H9 (cell line): Measurements from ENCODE around the gene KIAA0825. TPM values are rescaled to one million over a fixed set of nuclear protein-coding genes. Genes with fewer than 3 reads are reported as not detected.

Experiments used
- DNase-seq: peaks from one replicate; pipeline ENCODE4 v3.0.0-alpha.2; 2017
- H2AFZ ChIP-seq: one replicate; pipeline ENCODE4 v1.6.1; 2013; ENCODE audit warnings: mild to moderate bottlenecking, low read length, control low read depth, moderate library complexity
- H2AK5ac ChIP-seq: 2 replicates; pipeline ENCODE4 v1.6.1; 2013; ENCODE audit warnings: low read length, control low read depth, mixed read lengths; ENCODE audit not compliant: insufficient read length
- H2BK120ac ChIP-seq: one replicate; pipeline ENCODE4 v1.6.1; 2013; ENCODE audit warnings: low read depth, mild to moderate bottlenecking, low read length, control low read depth, inconsistent platforms; ENCODE audit not compliant: poor library complexity, severe bottlenecking
- H2BK12ac ChIP-seq: 2 replicates; pipeline ENCODE4 v1.6.1; 2013; ENCODE audit warnings: low read length, control low read depth, mixed read lengths, low read depth; ENCODE audit not compliant: insufficient read length
- H2BK15ac ChIP-seq: 2 replicates; pipeline ENCODE4 v1.6.1; 2013; ENCODE audit warnings: low read depth, low read length, control low read depth
- H2BK20ac ChIP-seq: one replicate; pipeline ENCODE4 v1.6.1; 2013; ENCODE audit warnings: low read depth, mild to moderate bottlenecking, low read length, control low read depth, inconsistent platforms; ENCODE audit not compliant: poor library complexity, severe bottlenecking
- H2BK5ac ChIP-seq: 2 replicates; pipeline ENCODE4 v1.6.1; 2013; ENCODE audit warnings: low read length, control low read depth, mixed read lengths; ENCODE audit not compliant: insufficient read length
- H3K14ac ChIP-seq: 2 replicates; pipeline ENCODE4 v1.6.1; 2013; ENCODE audit warnings: low read length, control low read depth; ENCODE audit not compliant: insufficient read depth
- H3K18ac ChIP-seq: 2 replicates; pipeline ENCODE4 v1.6.1; 2013; ENCODE audit warnings: low read depth, mild to moderate bottlenecking, mixed read lengths, low read length, control low read depth; ENCODE audit not compliant: insufficient read length
- H3K23ac ChIP-seq: 2 replicates; pipeline ENCODE4 v1.6.1; 2013; ENCODE audit warnings: low read length, control low read depth, mixed read lengths, low read depth; ENCODE audit not compliant: insufficient read length
- H3K23me2 ChIP-seq: 2 replicates; pipeline ENCODE4 v1.6.1; 2013; ENCODE audit warnings: low read depth, mild to moderate bottlenecking, mixed read lengths, low read length, control low read depth; ENCODE audit not compliant: insufficient read length, poor library complexity, severe bottlenecking
- H3K27ac ChIP-seq: 2 replicates; pipeline ENCODE4 v1.5.1; 2013; ENCODE audit warnings: low read length, control low read depth, mixed read lengths, low read depth; ENCODE audit not compliant: insufficient read length
- H3K27me3 ChIP-seq: 2 replicates; pipeline ENCODE4 v1.6.1; 2013; ENCODE audit warnings: low read length, control low read depth, inconsistent platforms; ENCODE audit not compliant: insufficient read depth
- H3K4ac ChIP-seq: 2 replicates; pipeline ENCODE4 v1.6.1; 2013; ENCODE audit warnings: low read depth, mild to moderate bottlenecking, control low read depth, inconsistent platforms, low read length, moderate library complexity
- H3K4me1 ChIP-seq: 2 replicates; pipeline ENCODE4 v1.6.1; 2013; ENCODE audit warnings: low read length, control low read depth, inconsistent platforms; ENCODE audit not compliant: insufficient read depth
- H3K4me2 ChIP-seq: 2 replicates; pipeline ENCODE4 v1.6.1; 2013; ENCODE audit warnings: low read length, control low read depth, mixed read lengths; ENCODE audit not compliant: insufficient read length, insufficient read depth
- H3K56ac ChIP-seq: 2 replicates; pipeline ENCODE4 v1.6.1; 2013; ENCODE audit warnings: low read depth, mild to moderate bottlenecking, mixed read lengths, low read length, control low read depth; ENCODE audit not compliant: insufficient read length
- H3K79me1 ChIP-seq: 2 replicates; pipeline ENCODE4 v1.6.1; 2013; ENCODE audit warnings: low read depth, mild to moderate bottlenecking, moderate library complexity, low read length, control low read depth, inconsistent platforms; ENCODE audit not compliant: insufficient read depth, poor library complexity, severe bottlenecking
- H3K79me2 ChIP-seq: 2 replicates; pipeline ENCODE4 v1.6.1; 2013; ENCODE audit warnings: low read length, control low read depth, inconsistent platforms; ENCODE audit not compliant: insufficient read depth
- H3K9ac ChIP-seq: 2 replicates; pipeline ENCODE4 v1.6.1; 2013; ENCODE audit warnings: low read length, control low read depth, mixed read lengths; ENCODE audit not compliant: insufficient read length; ENCODE audit errors: extremely low read depth
- H3K9me3 ChIP-seq: one replicate; pipeline ENCODE4 v1.6.1; 2013; ENCODE audit warnings: low read depth, low read length, inconsistent platforms; ENCODE audit not compliant: control insufficient read depth
- H3T11ph ChIP-seq: one replicate; pipeline ENCODE4 v1.6.1; 2013; ENCODE audit warnings: mild to moderate bottlenecking, low read length, control low read depth, inconsistent platforms
- H4K20me1 ChIP-seq: one replicate; pipeline ENCODE4 v1.6.1; 2013; ENCODE audit not compliant: control insufficient read depth, insufficient read length, insufficient read depth
- H4K5ac ChIP-seq: 2 replicates; pipeline ENCODE4 v1.6.1; 2013; ENCODE audit warnings: low read depth, mild to moderate bottlenecking, mixed read lengths, low read length, control low read depth; ENCODE audit not compliant: insufficient read length
- H4K8ac ChIP-seq: replicated peaks from 2 replicates; pipeline ENCODE4 v1.6.1; 2013; ENCODE audit warnings: low read length, control low read depth, mixed read lengths, low read depth; ENCODE audit not compliant: insufficient read length
- H4K91ac ChIP-seq: 2 replicates; pipeline ENCODE4 v1.6.1; 2013; ENCODE audit warnings: low read depth, mild to moderate bottlenecking, moderate library complexity, mixed read lengths, low read length, control low read depth; ENCODE audit not compliant: insufficient read length
- H3K27ac Mint-ChIP-seq, 3 experiments: 2 replicates in 2 of 3; 3 replicates in 1 of 3; pipeline ENCODE4 v1.8.0; 2020 to 2021; ENCODE audit warnings: mixed read lengths in 3 of 3, mild to moderate bottlenecking in 1 of 3, moderate library complexity in 1 of 3
- H3K27me3 Mint-ChIP-seq: 2 replicates; pipeline ENCODE4 v1.8.0; 2021; ENCODE audit warnings: low read depth, mild to moderate bottlenecking, moderate library complexity, mixed read lengths
- H3K36me3 Mint-ChIP-seq, 3 experiments: 2 replicates in 2 of 3; 3 replicates in 1 of 3; pipeline ENCODE4 v1.8.0; 2020 to 2021; ENCODE audit warnings: low read depth in 3 of 3, mixed read lengths in 3 of 3; ENCODE audit not compliant: insufficient read depth in 1 of 3
- H3K4me1 Mint-ChIP-seq, 2 experiments: 2 replicates each; pipeline ENCODE4 v1.8.0; 2020; ENCODE audit warnings: mixed read lengths in 2 of 2
- H3K4me3 Mint-ChIP-seq, 2 experiments: 2 replicates in 1 of 2; 3 replicates in 1 of 2; pipeline ENCODE4 v1.8.0; 2020 to 2021; ENCODE audit warnings: mild to moderate bottlenecking in 2 of 2, mixed read lengths in 2 of 2, moderate library complexity in 1 of 2
- H3K9me3 Mint-ChIP-seq, 2 experiments: 2 replicates in 1 of 2; 3 replicates in 1 of 2; pipeline ENCODE4 v1.8.0; 2020; ENCODE audit warnings: mild to moderate bottlenecking in 2 of 2, mixed read lengths in 2 of 2, moderate library complexity in 1 of 2
- CTCF ChIP-seq: fragments of 200-600 bp; sonication (generic); conservative IDR thresholded peaks from 3 replicates; pipeline ENCODE4 v1.8.0; 2021; ENCODE audit warnings: antibody characterized with exemption, mild to moderate bottlenecking
- WGBS: extraction: QIAGEN DNeasy Blood & Tissue Kit; methylation state at CpG from one replicate; pipeline ENCODE4 v1.1.7; 2013; ENCODE audit warnings: missing lambda C conversion rate, low lambda C conversion rate, mixed read lengths; ENCODE audit not compliant: insufficient read length; ENCODE audit errors: extremely low coverage; 5-methylcytosine and 5-hydroxymethylcytosine counted together
- total RNA-seq: library from RNA; stranded (reverse); gene quantifications from 2 replicates; pipeline ENCODE4 v1.2.1, GENCODE V29; 2021

The KIAA0825 gene
- total RNA-seq, 1 experiment from 2014 or later = 1.8 TPM

DNA sequence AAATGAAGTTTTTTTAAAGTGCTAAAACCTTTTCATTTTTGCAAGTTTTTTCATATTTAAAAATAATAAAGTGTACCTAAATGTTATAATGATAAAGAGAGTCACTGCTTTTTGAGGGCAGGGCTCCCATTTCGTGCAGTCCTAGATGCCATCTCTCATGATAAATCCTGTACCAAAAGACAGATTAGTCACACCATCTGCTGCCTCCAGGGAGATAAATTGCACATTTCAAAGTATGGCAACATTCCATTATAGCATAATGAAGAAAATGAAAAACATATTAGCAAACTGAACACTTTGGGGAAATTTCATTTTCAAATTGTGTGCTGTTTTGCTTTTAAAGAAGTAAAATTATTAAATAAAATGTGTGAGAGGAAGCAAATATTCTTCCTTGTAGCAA lies 257.2 kb downstream of the KIAA0825 start:
- WGBS = no CpG with 5 or more reads among the region's 1 CpG
- Histone ChIP-seq H3K4ac (no peak overlapping the region), H4K5ac (no peak overlapping the region), H4K20me1 (no peaks in the 10 kb centered on the region), H3K23ac (no peak overlapping the region), H3K27ac (peak overlapping the region; percentile 96), H4K91ac (no peak overlapping the region), H2BK12ac (no peak overlapping the region), H2BK20ac (peak overlapping the region; percentile 66), H2AK5ac (no peak overlapping the region), H3K4me2 (peak overlapping the region; percentile 94), H2AFZ (no peak overlapping the region), H2BK5ac (no peak overlapping the region), H2BK15ac (no peak overlapping the region), H3T11ph (no peak overlapping the region), H3K79me1 (no peaks in the 10 kb centered on the region), H3K79me2 (peaks cover 30% of the 10 kb centered on the region; the same call in 1 of the 2 replicates), H4K8ac (no peak overlapping the region), H3K14ac (no peak overlapping the region), H3K4me1 (peaks cover 6% of the 10 kb centered on the region; the same call in 1 of the 2 replicates), H3K9me3 (no peaks in the 10 kb centered on the region), H3K56ac (no peak overlapping the region), H3K27me3 (no peaks in the 10 kb centered on the region), H3K18ac (no peak overlapping the region), H3K23me2 (peaks cover 5% of the 10 kb centered on the region), H2BK120ac (no peak overlapping the region), H3K9ac (peak overlapping the region; percentile 98)
- TF ChIP-seq CTCF = no peak
- Mint-ChIP-seq H3K27me3 (no peaks in the 10 kb centered on the region), H3K4me1 (peaks cover 67 to 69% of the 10 kb centered on the region in 2 experiments), H3K4me3 (peak overlapping the region; percentile 85 to 87), H3K9me3 (peaks cover 2 to 7% of the 10 kb centered on the region in 2 experiments; a peak in 4 of 5 replicates), H3K36me3 (peaks cover 21 to 41% (median 28%) of the 10 kb centered on the region in 3 experiments), H3K27ac (peak overlapping the region in 2 of 3 experiments; percentile 87 to 94; a peak in 4 of 7 replicates)
- no peak for DNase-seq
